CD4-positive, alpha-beta memory T cell (primary cell): Measurements from ENCODE around the gene HMGCL. TPM values are rescaled to one million over a fixed set of nuclear protein-coding genes. Genes with fewer than 3 reads are reported as not detected.

Source experiments
- CTCF ChIA-PET: fragments of 350-600 bp; sonication (Branson Sonifier 250); formaldehyde crosslinking; loops from one replicate; lab custom pipeline; 2021; ENCODE audit warnings: inconsistent platforms; ENCODE audit not compliant: partially characterized antibody; lab: Charles Lee
- POLR2A ChIA-PET: fragments of 350-600 bp; sonication (Branson Sonifier 250); formaldehyde crosslinking; loops from one replicate; lab custom pipeline; 2021; ENCODE audit not compliant: partially characterized antibody; lab: Charles Lee
- DNase-seq, 5 donors: peaks; one replicate each; pipeline versions ENCODE4 v3.0.0 to v3.0.0-alpha.2; 2020 to 2022; ENCODE audit warnings: mixed read lengths in 1 of 5
- H3K27ac ChIP-seq: one replicate; pipeline ENCODE4 v1.7.0; 2013; ENCODE audit warnings: low read depth, low read length
- H3K27me3 ChIP-seq: 2 replicates; pipeline ENCODE4 v1.7.0; 2013; ENCODE audit warnings: mild to moderate bottlenecking, low read length, moderate library complexity; ENCODE audit not compliant: insufficient read depth
- H3K36me3 ChIP-seq: 2 replicates; pipeline ENCODE4 v1.7.0; 2013; ENCODE audit warnings: mild to moderate bottlenecking, low read length, moderate library complexity; ENCODE audit not compliant: insufficient read depth
- H3K4me1 ChIP-seq: 2 replicates; pipeline ENCODE4 v1.7.0; 2013; ENCODE audit warnings: mild to moderate bottlenecking, low read length, moderate library complexity; ENCODE audit not compliant: insufficient read depth
- H3K4me3 ChIP-seq, 2 donors: one replicate each; pipeline ENCODE4 v1.7.0; 2013; ENCODE audit warnings: low read length in 2 of 2, mild to moderate bottlenecking in 1 of 2
- H3K9me3 ChIP-seq, 2 donors: one replicate each; pipeline ENCODE4 v1.7.0; 2013; ENCODE audit warnings: low read length in 2 of 2, control low read depth in 1 of 2; ENCODE audit not compliant: control insufficient read depth in 1 of 2
- H3K27ac Mint-ChIP-seq, 7 donors: one replicate each; pipeline ENCODE4 v1.8.0; 2020 to 2021; ENCODE audit warnings: mixed read lengths in 7 of 7, mild to moderate bottlenecking in 6 of 7, inconsistent platforms in 3 of 7, moderate library complexity in 3 of 7
- H3K27me3 Mint-ChIP-seq, 2 donors: one replicate each; pipeline ENCODE4 v1.8.0; 2020 to 2021; ENCODE audit warnings: mixed read lengths in 2 of 2
- H3K36me3 Mint-ChIP-seq, 2 donors: one replicate each; pipeline ENCODE4 v1.8.0; 2020 to 2021; ENCODE audit warnings: mixed read lengths in 2 of 2, inconsistent platforms in 1 of 2, mild to moderate bottlenecking in 1 of 2
- H3K4me1 Mint-ChIP-seq, 4 donors: one replicate each; pipeline ENCODE4 v1.8.0; 2020 to 2021; ENCODE audit warnings: mixed read lengths in 4 of 4, mild to moderate bottlenecking in 1 of 4
- H3K4me3 Mint-ChIP-seq, 8 donors: one replicate each; pipeline ENCODE4 v1.8.0; 2020 to 2021; ENCODE audit warnings: mixed read lengths in 8 of 8, mild to moderate bottlenecking in 7 of 8, moderate library complexity in 6 of 8, inconsistent platforms in 3 of 8
- H3K9me3 Mint-ChIP-seq, 8 donors: one replicate each; pipeline ENCODE4 v1.8.0; 2020 to 2021; ENCODE audit warnings: mixed read lengths in 8 of 8, mild to moderate bottlenecking in 5 of 8, inconsistent platforms in 3 of 8, moderate library complexity in 1 of 8
- intact Hi-C: fragments of 100-400 bp; cut with micrococcal nuclease; formaldehyde crosslinking; loops from one replicate; pipeline ENCODE4 v1.15.1; 2023
- polyA plus RNA-seq, 2 donors: library from polyadenylated mRNA; unstranded; fragments of 300-500 nt; fragmentation: Illumina TruSeq; gene quantifications; one replicate each; pipeline ENCODE4 v1.2.3, GENCODE V29; 2021
- total RNA-seq, 2 experiments: library from RNA; stranded (reverse); gene quantifications; one replicate each; pipeline ENCODE4 v1.2.3, GENCODE V29; 2021

The HMGCL gene
- total and polyA plus RNA-seq, 4 experiments from 2014 or later = 27.8 to 38.5 (median 34.3) TPM

- no peaks in the 10 kb centered on the region for H3K9me3 Mint-ChIP-seq
- DNase-seq = no peak
- Histone ChIP-seq H3K36me3 (no peaks in the 10 kb centered on the region), H3K4me1 (peaks cover 29% of the 10 kb centered on the region), H3K27me3 (no peaks in the 10 kb centered on the region), H3K9me3 (no peaks in the 10 kb centered on the region), H3K27ac (no peak overlapping the region), H3K4me3 (no peak overlapping the region)
- H3K4me3 Mint-ChIP-seq = peak overlapping the region in 2 of 8 donors; percentile 30 to 35
- CTCF ChIA-PET = interaction anchor here (0.9 to 1.7 kb wide), 5 partner anchors 10 to 34 kb away, joined by 3 to 4 read pairs (median 4); partner anchors contain the start of gene LYPLA2
- H3K27me3 Mint-ChIP-seq = no peaks in the 10 kb centered on the region
- peaks cover 5 to 23% of the 10 kb centered on the region in 2 donors for H3K36me3 Mint-ChIP-seq
- peaks cover 18 to 37% (median 24%) of the 10 kb centered on the region in 4 donors for H3K4me1 Mint-ChIP-seq
- H3K27ac Mint-ChIP-seq = peak overlapping the region in 2 of 7 donors; percentile 31 to 89
- intact Hi-C loops = loop anchor here (5.0 kb wide), 1 partner anchor 34 kb away; the partner anchor contains the start of gene ELOA
- POLR2A ChIA-PET = interaction anchor here (0.6 to 8.6 kb wide), 3 partner anchors 15 to 177 kb away, joined by 6 to 70 read pairs (median 64); partner anchors contain the start of genes GALE and LYPLA2
Observed at GRCh38 chr1:23776217-23776616, 49.0 kb downstream of the HMGCL start.

DNA sequence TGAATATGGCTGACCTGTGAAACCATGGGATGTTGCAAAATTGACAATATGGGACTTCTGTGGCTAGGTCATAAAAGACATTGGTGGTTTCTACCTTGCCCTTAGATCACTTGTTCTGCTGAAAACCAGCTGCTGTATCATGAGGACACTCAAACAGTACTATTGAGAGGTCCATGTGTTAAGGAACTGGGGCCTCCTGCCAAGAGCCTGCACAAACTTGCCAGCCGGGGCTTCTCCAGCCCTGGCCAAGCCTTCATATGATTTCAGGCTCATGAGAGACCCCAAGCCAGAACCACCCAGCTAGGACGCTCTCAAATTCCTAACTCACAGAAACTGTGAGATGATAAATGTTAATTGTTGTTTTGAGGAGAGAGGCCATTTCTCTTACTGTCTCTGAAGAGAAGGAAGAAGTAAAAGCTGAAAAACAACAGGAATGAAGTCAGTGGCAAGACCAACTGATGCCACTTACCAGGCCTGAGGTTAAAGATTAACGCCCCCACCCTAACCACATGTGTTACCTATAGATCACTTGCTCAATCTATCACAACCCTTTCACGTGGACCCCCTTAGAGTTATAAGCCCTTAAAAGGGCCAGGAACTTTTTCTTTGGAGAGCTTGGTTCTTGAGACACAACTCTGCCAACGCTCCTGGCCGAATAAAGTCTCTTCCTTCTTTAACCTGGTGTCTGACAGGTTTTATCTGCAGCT, 50.9 kb downstream of the HMGCL start:
- H3K36me3 Mint-ChIP-seq = peaks cover 0 to 12% of the 10 kb centered on the region in 2 donors
- peaks cover 19% of the 10 kb centered on the region for H3K4me1 ChIP-seq
- ChIA-PET CTCF (interaction anchor here (0.6 to 1.5 kb wide), 6 partner anchors 12 to 142 kb away, joined by 3 to 4 read pairs (median 4); partner anchors contain the start of gene LYPLA2), POLR2A (interaction anchor here (1.5 to 8.6 kb wide), 3 partner anchors 17 to 83 kb away, joined by 3 to 70 read pairs (median 3); partner anchors contain the start of genes GALE, LYPLA2 and RPL11)
- H3K27ac Mint-ChIP-seq = peak overlapping the region in 4 of 7 donors; percentile 12 to 57 (median 32)
- H3K36me3 ChIP-seq = no peaks in the 10 kb centered on the region
- H3K4me3 Mint-ChIP-seq = no peak overlapping the region
- H3K4me3 ChIP-seq = no peak overlapping the region
- H3K9me3 ChIP-seq = no peaks in the 10 kb centered on the region
- H3K9me3 Mint-ChIP-seq = no peaks in the 10 kb centered on the region
- no peaks in the 10 kb centered on the region for H3K27me3 Mint-ChIP-seq
- H3K27ac ChIP-seq = no peak overlapping the region
- DNase-seq = no peak
- intact Hi-C loops = no loop called here
- no peaks in the 10 kb centered on the region for H3K27me3 ChIP-seq
- H3K4me1 Mint-ChIP-seq = peaks cover 8 to 26% (median 14%) of the 10 kb centered on the region in 4 donors

DNA sequence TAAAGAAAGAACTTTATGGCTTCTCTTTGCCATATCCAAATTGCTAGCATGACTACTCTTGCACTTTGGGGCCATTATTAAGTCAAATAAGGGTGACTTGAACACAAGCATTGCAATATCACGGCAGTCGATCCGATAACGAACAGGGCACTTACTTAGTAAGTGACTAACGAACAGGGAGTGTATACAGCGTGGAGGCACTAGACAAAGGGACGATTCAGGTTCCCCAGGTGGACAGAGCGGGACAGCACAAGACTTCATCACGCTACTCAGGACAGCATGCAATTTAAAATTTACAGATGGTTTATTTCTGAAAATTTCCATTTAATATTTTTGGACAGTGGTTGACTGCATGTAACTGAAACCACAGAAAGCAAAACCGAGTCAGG, 52.4 kb downstream of the HMGCL start:
- Histone ChIP-seq H3K4me1 (peaks cover 11% of the 10 kb centered on the region), H3K4me3 (no peak overlapping the region), H3K9me3 (no peaks in the 10 kb centered on the region), H3K36me3 (no peaks in the 10 kb centered on the region), H3K27ac (no peak overlapping the region), H3K27me3 (no peaks in the 10 kb centered on the region)
- DNase-seq = no peak
- Mint-ChIP-seq H3K9me3 (no peaks in the 10 kb centered on the region), H3K27ac (no peak overlapping the region), H3K4me1 (peaks cover 5 to 14% (median 7%) of the 10 kb centered on the region in 4 donors), H3K4me3 (peak overlapping the region in 1 of 8 donors; percentile 67), H3K36me3 (peaks cover 0 to 7% of the 10 kb centered on the region in 2 donors), H3K27me3 (no peaks in the 10 kb centered on the region)
- ChIA-PET POLR2A (no interaction called here), CTCF (no interaction called here)
- intact Hi-C loops = loop anchor here (1.0 kb wide), 2 partner anchors 95 to 143 kb away; partner anchors contain the start of gene FUCA1

- DNase-seq = peak; percentile 72 to 85 (median 77)
- H3K4me3 Mint-ChIP-seq = peak overlapping the region in 3 of 8 donors; percentile 24 to 60 (median 55)
- H3K36me3 Mint-ChIP-seq = peaks cover 0 to 6% of the 10 kb centered on the region in 2 donors
- H3K36me3 ChIP-seq = no peaks in the 10 kb centered on the region
- peaks cover 3 to 10% (median 5%) of the 10 kb centered on the region in 4 donors for H3K4me1 Mint-ChIP-seq
- no peaks in the 10 kb centered on the region for H3K9me3 ChIP-seq
- no peak overlapping the region for H3K27ac ChIP-seq
- H3K27ac Mint-ChIP-seq = peak overlapping the region in 1 of 7 donors; percentile 31
- peaks cover 6% of the 10 kb centered on the region for H3K4me1 ChIP-seq
- no peak overlapping the region for H3K4me3 ChIP-seq
- ChIA-PET CTCF (interaction anchor here (0.6 to 2.6 kb wide), 36 partner anchors 10 to 340 kb away, joined by 3 to 31 read pairs (median 4); partner anchors contain the start of genes ELOA, FUCA1, LYPLA2 and MYOM3), POLR2A (interaction anchor here (0.6 to 1.3 kb wide), 7 partner anchors 8 to 144 kb away, joined by 3 to 5 read pairs (median 3); partner anchors contain the start of genes CNR2, GALE and LYPLA2)
- no peaks in the 10 kb centered on the region for H3K9me3 Mint-ChIP-seq
- intact Hi-C loops = loop anchor here (1.0 kb wide), 2 partner anchors 96 to 144 kb away; partner anchors contain the start of gene FUCA1
- no peaks in the 10 kb centered on the region for H3K27me3 ChIP-seq
- no peaks in the 10 kb centered on the region for H3K27me3 Mint-ChIP-seq
Observed at GRCh38 chr1:23772049-23772853, 53.0 kb downstream of the HMGCL start.

GRCh38 chr1:23768733-23769132, 56.5 kb downstream of the HMGCL start:
- H3K36me3 ChIP-seq = peaks cover 5% of the 10 kb centered on the region
- no peak overlapping the region for H3K4me3 ChIP-seq
- Mint-ChIP-seq H3K27me3 (no peaks in the 10 kb centered on the region), H3K9me3 (no peaks in the 10 kb centered on the region), H3K4me1 (peaks cover 3 to 9% (median 4%) of the 10 kb centered on the region in 4 donors), H3K27ac (no peak overlapping the region), H3K36me3 (peaks cover 0 to 11% of the 10 kb centered on the region in 2 donors), H3K4me3 (no peak overlapping the region)
- intact Hi-C loops = no loop called here
- ChIA-PET POLR2A (no interaction called here), CTCF (interaction anchor here (0.5 kb wide), 1 partner anchor 123 kb away, joined by 4 read pairs; no protein-coding TSS in a partner anchor)
- peaks cover 3% of the 10 kb centered on the region for H3K4me1 ChIP-seq
- no peak overlapping the region for H3K27ac ChIP-seq
- no peak for DNase-seq
- H3K27me3 ChIP-seq = no peaks in the 10 kb centered on the region
- H3K9me3 ChIP-seq = no peaks in the 10 kb centered on the region

GRCh38 chr1:23763041-23763577, 62.1 kb downstream of the HMGCL start:
- Mint-ChIP-seq H3K9me3 (no peaks in the 10 kb centered on the region), H3K4me3 (no peak overlapping the region), H3K27me3 (no peaks in the 10 kb centered on the region), H3K36me3 (peaks cover 24 to 56% of the 10 kb centered on the region in 2 donors), H3K27ac (no peak overlapping the region), H3K4me1 (no peaks in the 10 kb centered on the region)
- Histone ChIP-seq H3K27me3 (no peaks in the 10 kb centered on the region), H3K27ac (no peak overlapping the region), H3K36me3 (peaks cover 35% of the 10 kb centered on the region), H3K9me3 (no peaks in the 10 kb centered on the region), H3K4me3 (no peak overlapping the region), H3K4me1 (no peaks in the 10 kb centered on the region)
- DNase-seq = no peak
- CTCF ChIA-PET = interaction anchor here (1.5 kb wide), 1 partner anchor 8 kb away, joined by 7 read pairs; no protein-coding TSS in a partner anchor
- intact Hi-C loops = no loop called here
- POLR2A ChIA-PET = interaction anchor here (0.6 to 0.9 kb wide), 2 partner anchors 14 to 72 kb away, joined by 4 to 5 read pairs; partner anchors contain the start of gene RPL11
